Stimulated activated CD4-positive, alpha-beta T cell treated with anti-CD3 and anti-CD28 coated beads, TNF-alpha, amount 100 ng/mL, for 48 hours (primary cell): ENCODE results near the gene PLXNA2.

ENCODE experiments used
- DNase-seq, 3 donors: peaks; one replicate each; pipeline ENCODE4 v3.0.0-alpha.2; 2020; ENCODE audit warnings: low read depth in 3 of 3

Gene PLXNA2

GRCh38 chr1:208183977-208184911 is 59.9 kb downstream of the PLXNA2 start:
- no peak for DNase-seq

- no peak for DNase-seq
These were observed 61.1 kb downstream of the PLXNA2 start for GRCh38 chr1:208182880-208183645.

DNA sequence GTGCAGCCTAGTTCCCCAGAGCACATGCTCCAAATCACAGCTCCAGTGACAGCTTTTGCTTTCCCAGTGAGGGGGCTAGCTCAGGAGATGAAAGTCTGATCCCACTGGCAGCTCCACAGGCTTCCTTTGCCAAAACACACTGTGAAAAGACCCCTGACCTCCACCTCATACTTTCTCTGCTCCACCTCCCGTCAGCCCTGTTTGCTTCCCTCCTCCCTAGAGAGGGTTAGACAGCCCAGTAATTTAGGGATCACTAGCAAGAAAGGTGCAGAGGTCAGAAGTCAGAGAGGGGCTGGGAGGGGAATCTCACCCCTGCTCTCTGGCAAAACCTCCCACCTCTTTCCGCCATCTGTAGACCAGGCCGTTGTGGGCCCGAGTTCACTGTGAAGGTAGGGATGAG is 62.8 kb downstream of the PLXNA2 start:
- no peak for DNase-seq

DNA sequence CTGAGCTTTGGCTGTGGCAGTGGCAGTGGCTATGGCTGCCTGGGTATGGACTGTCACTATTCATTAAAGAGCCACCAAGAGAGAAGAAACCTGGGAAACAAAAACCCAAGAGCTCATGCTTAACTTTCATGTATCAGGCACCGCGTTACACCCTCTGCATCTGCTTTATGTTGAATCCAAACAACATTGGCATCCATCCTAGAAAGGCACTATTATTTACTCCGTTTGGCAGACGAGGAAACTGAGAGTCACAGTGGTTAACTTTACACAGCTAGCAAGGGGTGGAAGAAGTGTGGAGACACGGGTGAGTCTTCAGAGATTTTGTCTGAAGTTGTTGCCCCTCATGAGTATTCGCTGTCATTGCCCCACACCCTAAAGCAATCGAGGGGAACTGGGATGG is 63.8 kb downstream of the PLXNA2 start:
- no peak for DNase-seq

GRCh38 chr1:208179961-208180409 is 64.2 kb downstream of the PLXNA2 start:
- no peak for DNase-seq

- DNase-seq = no peak
These were observed 64.8 kb downstream of the PLXNA2 start for GRCh38 chr1:208179263-208179816.

DNA sequence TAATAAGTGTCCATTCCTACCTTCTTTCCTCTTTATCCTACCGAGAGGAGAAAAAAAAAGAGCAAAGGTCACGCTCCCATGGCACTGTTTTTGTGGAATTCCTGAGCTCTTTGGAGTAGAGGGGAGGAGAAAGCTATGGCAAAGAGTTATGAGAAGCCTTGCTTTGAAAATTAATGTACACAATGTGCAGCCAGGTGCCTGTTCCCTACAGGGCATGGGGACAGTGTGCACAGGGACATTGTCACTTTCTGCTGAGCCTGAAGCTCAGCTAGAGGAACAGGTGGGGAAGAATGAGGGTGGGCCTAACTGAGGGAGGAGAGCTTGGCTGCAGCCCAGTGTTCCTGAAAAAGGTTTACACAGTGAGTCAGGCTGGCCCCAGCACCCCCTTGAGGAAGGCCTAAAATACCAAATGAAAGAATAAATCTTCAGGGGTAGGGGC is 66.1 kb downstream of the PLXNA2 start:
- DNase-seq = no peak

GRCh38 chr1:208177656-208178055 is 66.5 kb downstream of the PLXNA2 start:
- no peak for DNase-seq

DNA sequence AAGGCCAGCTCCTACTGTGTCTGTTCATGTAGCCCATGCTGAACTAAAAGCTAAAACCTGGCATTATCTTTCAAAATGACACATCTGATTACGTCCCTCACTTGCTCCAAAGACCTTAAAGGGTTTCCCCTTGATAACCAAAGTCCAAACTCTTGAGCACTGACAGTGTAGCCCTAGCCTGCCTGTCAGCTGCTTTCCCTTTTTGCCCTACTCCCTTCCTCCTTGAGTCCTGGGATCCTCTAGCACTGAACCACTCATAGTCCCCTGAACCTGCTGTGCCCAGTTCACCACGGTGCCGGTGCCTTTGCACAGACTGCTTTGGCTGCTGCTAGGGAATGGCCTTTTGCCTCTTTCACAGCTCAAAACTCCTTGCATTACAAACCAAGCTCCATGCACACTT is 67.5 kb downstream of the PLXNA2 start:
- no peak for DNase-seq

DNA sequence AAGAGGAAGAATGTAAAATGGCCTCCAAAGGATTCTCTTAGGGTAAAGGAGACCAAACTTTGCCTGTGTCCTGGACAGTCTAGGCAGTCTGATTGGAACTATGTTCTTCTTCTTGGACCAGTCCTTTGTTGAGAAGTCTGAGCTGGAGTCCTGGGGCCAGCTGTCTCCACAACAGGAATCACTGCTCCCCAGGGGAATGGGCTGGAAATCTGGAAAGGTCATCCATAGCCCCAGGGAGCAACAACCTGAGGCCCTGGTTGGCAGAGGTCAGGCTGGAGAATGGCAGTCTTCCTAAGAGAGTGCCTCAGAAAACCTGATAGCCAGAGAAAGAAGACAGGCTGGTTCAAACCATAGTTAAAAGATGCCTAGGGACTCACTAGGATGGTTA is 68.7 kb downstream of the PLXNA2 start:
- DNase-seq = no peak

DNA sequence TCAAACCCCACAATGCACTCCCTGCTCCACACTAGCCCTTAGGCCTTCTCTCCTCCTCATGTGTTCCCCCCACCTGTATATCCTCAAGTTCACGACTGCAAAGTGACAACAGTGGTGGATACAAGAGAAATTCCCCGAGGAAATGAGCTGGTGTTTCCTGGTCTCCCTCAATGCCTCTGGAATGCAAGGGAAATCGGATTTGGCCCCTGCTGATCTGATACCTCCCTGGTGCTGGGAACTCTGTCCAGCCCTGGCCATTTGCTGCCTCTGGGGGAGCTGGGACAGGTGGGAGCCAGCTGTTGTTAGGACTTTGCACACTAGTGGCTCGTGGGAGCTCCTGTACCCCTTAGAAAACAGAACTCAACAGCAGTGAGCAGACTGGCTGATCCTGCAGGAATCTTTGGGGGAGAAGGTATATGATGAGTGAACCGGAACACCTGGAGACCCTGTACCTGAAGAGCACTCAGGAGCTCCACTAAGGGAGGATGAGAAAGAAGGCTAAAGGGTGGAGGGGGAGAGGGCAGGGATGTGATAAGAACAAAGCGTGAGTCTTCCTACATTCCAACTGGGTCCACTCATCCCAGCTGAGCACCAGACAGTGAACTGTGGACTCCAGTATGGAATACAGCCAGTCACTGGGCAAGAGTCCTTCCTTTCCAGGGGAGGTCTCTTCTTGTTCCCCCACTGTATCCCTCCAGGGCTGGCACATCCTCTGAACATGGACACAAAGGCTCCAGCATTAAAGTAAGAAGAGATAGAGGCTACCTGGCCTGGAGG is 69.3 kb downstream of the PLXNA2 start:
- DNase-seq = no peak

DNA sequence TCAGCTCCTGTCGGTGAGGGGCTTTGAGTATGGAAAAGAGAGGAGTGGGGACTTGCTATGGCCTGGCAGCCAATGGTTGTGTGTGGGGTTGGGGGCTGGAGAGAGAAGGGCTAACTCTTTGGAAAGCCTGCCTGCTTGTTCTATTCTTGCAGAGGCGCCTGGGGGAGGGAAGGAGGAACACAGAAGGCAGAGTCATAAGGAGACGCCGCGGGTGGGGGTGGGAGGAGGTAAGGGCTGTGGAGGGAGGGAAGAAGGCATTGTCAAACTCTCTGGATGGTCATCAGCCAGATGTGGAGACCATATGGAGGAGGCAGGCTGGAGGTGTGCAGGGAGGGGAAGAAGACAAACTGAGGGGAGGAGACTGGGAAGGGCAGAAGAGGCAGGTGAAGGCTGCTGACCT is 70.0 kb downstream of the PLXNA2 start:
- no peak for DNase-seq

GRCh38 chr1:208173749-208174148 is 70.4 kb downstream of the PLXNA2 start:
- no peak for DNase-seq

DNA sequence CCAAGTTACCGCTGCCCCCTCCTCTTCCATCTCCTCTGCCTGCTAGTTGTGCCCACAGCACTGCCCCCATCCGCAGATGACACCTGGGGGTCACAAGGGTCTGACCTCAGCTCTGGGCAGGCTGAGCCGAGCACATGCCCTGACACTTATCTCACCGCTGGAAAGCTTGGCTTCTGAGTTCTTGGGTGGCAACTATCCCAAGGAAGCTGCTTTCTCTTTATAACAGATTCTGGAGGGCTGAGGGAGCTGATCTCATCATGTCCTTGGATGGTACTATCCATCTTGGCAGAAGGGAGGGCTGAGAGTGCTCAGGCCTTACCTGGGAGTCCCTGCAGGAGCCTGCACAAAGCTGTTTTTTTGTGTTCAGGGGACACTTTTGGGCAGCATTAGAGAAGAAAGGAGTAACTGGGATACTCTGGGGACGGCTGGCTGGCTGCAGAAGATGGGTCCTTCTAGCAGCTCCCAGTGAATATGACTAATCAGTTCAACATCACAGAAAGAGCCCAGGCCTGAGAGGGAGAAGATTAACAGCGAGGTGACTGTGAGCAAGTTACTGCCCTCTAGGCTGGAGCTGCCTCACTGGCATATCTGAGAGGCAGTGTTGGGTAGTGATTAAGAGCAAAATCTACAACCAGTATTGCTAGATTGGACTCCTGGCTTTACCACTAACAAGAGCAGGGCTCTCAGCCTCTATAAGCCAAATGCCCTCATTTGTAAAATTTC is 71.6 kb downstream of the PLXNA2 start:
- DNase-seq = no peak

DNA sequence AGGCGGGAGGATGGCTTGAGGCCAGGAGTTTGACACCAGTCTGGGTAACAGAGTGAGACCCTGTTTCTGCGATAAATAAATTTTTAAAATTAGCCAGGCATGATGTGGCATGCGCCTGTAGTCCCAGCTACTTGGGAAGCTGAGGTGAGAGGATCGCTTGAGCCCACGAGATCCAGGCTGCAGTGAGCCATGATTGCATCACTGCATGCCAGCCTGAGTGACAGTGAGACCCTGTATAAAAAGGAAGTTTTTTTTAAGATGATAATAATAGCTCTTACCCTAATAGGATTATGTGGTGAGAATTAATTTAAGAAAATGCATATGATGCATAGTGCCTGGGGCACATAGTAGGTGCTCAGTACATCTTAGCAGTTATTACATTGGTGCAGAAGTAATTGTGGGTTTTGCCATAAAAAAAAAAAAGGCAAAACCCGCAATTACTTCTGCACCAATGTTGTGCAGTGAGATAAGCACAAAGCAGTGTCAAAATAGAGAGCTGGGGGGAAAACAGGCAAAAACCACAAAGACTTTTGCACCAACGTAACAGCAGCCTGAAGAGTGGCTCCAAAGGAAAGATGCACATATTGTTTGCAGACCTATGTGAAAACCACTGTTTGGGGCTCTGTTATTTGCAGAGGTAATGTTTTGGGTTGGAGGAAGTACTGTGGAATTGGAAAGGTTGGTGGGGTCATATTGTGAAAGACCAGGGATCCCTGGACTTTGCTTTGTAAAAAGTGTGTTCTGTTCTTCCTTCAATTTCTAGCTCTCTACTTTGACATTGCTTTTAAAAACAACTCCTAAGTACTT is 72.4 kb downstream of the PLXNA2 start:
- no peak for DNase-seq

GRCh38 chr1:208170252-208170651 is 73.9 kb downstream of the PLXNA2 start:
- DNase-seq = no peak

DNA sequence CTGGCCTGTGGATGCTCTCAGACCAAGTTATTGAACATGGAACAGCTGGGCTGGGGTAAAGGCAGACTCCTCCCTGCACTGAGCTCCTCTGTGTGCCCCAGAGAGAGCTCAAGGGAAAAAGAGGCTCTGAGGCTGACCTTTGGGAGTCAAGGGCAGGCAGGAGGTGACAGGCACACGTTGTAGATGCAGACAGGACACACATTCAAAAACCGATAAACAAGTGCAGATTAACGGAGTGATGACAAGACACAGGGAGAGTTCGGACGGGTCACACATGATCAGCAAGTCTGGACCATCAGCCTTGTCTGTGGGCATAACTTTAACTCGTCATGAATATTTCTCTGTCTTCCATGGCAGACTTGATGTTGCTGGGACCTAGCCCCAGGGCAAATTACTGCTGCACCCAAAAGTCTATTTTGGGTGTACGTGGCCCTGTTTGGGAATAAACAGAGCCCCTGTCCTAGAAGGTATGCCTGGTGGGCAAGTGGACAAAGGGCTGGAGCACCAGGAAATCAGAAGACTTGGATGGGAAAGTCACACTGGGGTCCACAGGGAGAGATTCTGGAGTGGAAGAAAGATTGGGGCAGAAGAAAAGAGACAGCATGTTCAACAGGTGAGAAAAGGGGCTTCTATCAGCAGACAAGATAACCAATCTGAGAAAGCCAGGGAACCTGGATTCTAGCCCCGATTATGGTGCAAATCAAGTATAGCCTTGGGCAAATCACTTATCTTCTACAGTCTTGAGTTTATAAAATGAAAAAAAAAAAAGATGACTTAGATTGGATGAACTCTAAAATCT is 74.9 kb downstream of the PLXNA2 start:
- no peak for DNase-seq

DNA sequence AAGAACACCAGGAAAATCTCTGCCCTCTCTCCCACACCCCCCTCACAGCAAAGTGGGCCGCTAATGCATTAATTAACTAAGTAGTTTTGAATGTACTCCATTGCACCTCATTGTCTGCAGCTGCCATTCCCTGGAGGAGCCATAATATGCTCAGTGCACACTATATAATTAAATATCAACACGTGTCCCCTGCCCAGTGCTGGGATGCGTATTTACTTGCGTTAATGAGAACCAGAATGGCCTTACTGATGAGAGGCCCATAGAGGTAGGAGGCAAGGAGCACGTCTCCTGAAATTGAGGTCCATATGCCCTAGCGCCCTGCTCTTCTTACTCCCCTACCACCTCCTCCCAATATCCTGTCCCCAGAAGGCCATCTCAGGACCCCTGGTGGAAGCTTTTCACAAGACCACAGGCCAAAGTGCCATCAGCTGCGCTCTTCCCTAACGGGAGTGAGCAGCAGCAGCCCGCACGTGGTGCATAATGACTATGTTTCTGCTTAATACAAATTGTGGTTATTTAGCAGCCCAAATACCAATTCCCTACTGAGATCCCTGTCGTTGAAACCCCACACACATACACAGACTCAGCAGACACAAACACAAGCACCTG is 76.8 kb downstream of the PLXNA2 start:
- DNase-seq = no peak
